HG03064 (cell line): ENCODE data around the gene TTR.

Source experiments
- ATAC-seq: cut with Tn5 transposase; IDR thresholded peaks from one replicate; pipeline ENCODE4 v1.9.1; 2021; ENCODE audit warnings: low read depth; ENCODE audit not compliant: unreplicated experiment

TTR gene

GRCh38 chr18:31578126-31578525 is 13.6 kb upstream of the TTR start:
- ATAC-seq = no peak

GRCh38 chr18:31579375-31579774 is 12.3 kb upstream of the TTR start:
- ATAC-seq = no peak

- no peak for ATAC-seq
These were observed 10.0 kb upstream of the TTR start for GRCh38 chr18:31581498-31582197.

GRCh38 chr18:31583185-31583854 is 8.4 kb upstream of the TTR start:
- no peak for ATAC-seq

GRCh38 chr18:31585991-31586390 is 5.7 kb upstream of the TTR start:
- ATAC-seq = no peak

GRCh38 chr18:31586616-31587015 is 5.1 kb upstream of the TTR start:
- no peak for ATAC-seq

GRCh38 chr18:31587529-31587928 is 4.1 kb upstream of the TTR start:
- ATAC-seq = no peak

GRCh38 chr18:31590570-31590969 is 1.1 kb upstream of the TTR start:
- no peak for ATAC-seq

- ATAC-seq = no peak
These were observed 564 bp upstream of the TTR start for GRCh38 chr18:31591113-31591512.

GRCh38 chr18:31592506-31593157 is 955 bp downstream of the TTR start:
- ATAC-seq = no peak

- ATAC-seq = no peak
These were observed 3.6 kb downstream of the TTR start for GRCh38 chr18:31595121-31595771.

GRCh38 chr18:31596081-31596872 is 4.6 kb downstream of the TTR start:
- ATAC-seq = no peak

- ATAC-seq = no peak
These were observed 6.5 kb downstream of the TTR start for GRCh38 chr18:31598021-31598805.

- no peak for ATAC-seq
These were observed 11.6 kb downstream of the TTR start for GRCh38 chr18:31603315-31603714.

GRCh38 chr18:31606265-31606664 is 14.6 kb downstream of the TTR start:
- no peak for ATAC-seq

- no peak for ATAC-seq
These were observed 15.7 kb downstream of the TTR start for GRCh38 chr18:31607384-31607783.

- no peak for ATAC-seq
These were observed 18.2 kb downstream of the TTR start for GRCh38 chr18:31609886-31610285.

GRCh38 chr18:31610286-31611205 is 18.9 kb downstream of the TTR start:
- ATAC-seq = no peak

- ATAC-seq = no peak
These were observed 19.8 kb downstream of the TTR start for GRCh38 chr18:31611511-31611910.
